Tibial nerve (tissue), 4 donors: ENCODE results near the gene POLR1E. TPM values are rescaled to one million over a fixed set of nuclear protein-coding genes. Genes with fewer than 3 reads are reported as not detected.
"Not testable (repeated sequence)": the region's sequence is repeated elsewhere in the genome, so short reads cannot be mapped to it uniquely, and the experiment has no call there.

ENCODE experiments used
- DNase-seq, 2 donors: peaks; one replicate each; pipeline ENCODE4 v3.0.0-alpha.2; 2019; ENCODE audit warnings: low spot score in 2 of 2
- H3K27ac ChIP-seq, 4 donors: fragments of 200-600 bp; sonication (generic) in 3 of 4; one replicate each; pipeline ENCODE4 v1.5.1; 2017 to 2019; ENCODE audit warnings: mild to moderate bottlenecking in 1 of 4
- H3K27me3 ChIP-seq, 2 donors: fragments of 200-600 bp; sonication (generic) in 1 of 2; one replicate each; pipeline versions ENCODE4 v1.5.1 to v1.6.0; 2017 to 2019
- H3K36me3 ChIP-seq, 3 donors: fragments of 200-600 bp; sonication (generic); one replicate each; pipeline ENCODE4 v1.5.1; 2018 to 2019
- H3K4me1 ChIP-seq, 4 donors: fragments of 200-600 bp; sonication (generic) in 3 of 4; one replicate each; pipeline ENCODE4 v1.5.1; 2017 to 2019
- H3K4me3 ChIP-seq, 4 donors: fragments of 200-600 bp; sonication (generic) in 3 of 4; one replicate each; pipeline ENCODE4 v1.5.1; 2017 to 2019; ENCODE audit warnings: mild to moderate bottlenecking in 1 of 4, moderate library complexity in 1 of 4
- H3K9me3 ChIP-seq, 4 donors: fragments of 200-600 bp; sonication (generic) in 3 of 4; one replicate each; pipeline ENCODE4 v1.5.1; 2017 to 2019
- CTCF ChIP-seq, 5 experiments: fragments of 200-600 bp in 3 of 5; fragments of 450-650 bp in 2 of 5; sonication (generic) in 3 of 5; IDR thresholded peaks; one replicate each; pipeline ENCODE4 v1.5.1; 2016 to 2019; ENCODE audit warnings: antibody characterized with exemption in 5 of 5, mild to moderate bottlenecking in 3 of 5, moderate library complexity in 2 of 5
- EP300 ChIP-seq, 2 donors: sonication (generic); formaldehyde crosslinking; IDR thresholded peaks; one replicate each; pipeline ENCODE4 v1.6.1; 2017; ENCODE audit warnings: antibody characterized with exemption in 2 of 2, mild to moderate bottlenecking in 1 of 2
- POLR2A ChIP-seq, 2 donors: fragments of 450-650 bp; IDR thresholded peaks; one replicate each; pipeline ENCODE4 v1.6.1; 2017; ENCODE audit warnings: antibody characterized with exemption in 2 of 2, mild to moderate bottlenecking in 2 of 2, moderate library complexity in 2 of 2
- WGBS, 2 donors: methylation state at CpG; one replicate each; pipeline ENCODE4 v1.1.5; 2018; 5-methylcytosine and 5-hydroxymethylcytosine counted together
- total RNA-seq, 4 donors: library from RNA; depleted of rRNA; stranded (reverse); fragments of >200 nt; gene quantifications; one replicate each; pipeline ENCODE4 v1.1.0, GENCODE V29; 2016

POLR1E gene
- total RNA-seq, 4 donors from 2014 or later, result 14.1 to 22.1 (median 16.4) TPM

DNA sequence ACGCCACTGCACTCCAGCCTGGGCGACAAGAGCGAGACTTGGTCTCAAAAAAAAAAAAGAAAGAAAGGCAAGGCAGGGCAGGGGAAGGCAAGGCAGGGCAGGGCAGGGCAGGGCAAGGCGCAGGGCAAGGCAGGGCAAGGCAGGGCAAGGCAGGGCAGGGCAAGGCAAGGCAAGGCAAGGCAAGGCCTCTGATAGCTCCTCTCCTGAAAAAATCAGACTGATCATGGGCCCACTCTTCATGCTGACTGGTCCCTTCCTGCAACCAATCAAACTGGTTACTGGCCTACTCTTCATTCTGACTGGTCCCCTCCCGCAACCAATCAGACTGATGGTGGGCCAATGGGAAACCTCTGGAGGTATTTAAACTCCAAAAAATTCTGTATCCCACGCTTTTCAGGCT is 17.1 kb upstream of the POLR1E start:
- no peak for TF ChIP-seq POLR2A (IDR thresholded peaks at IDR 0.05)
- no peak for TF ChIP-seq EP300 (IDR thresholded peaks at IDR 0.05)
- no peak for TF ChIP-seq CTCF (IDR thresholded peaks at IDR 0.05)
- peaks cover 0 to 28% (median 18%) of the 10 kb centered on the region in 4 donors for H3K4me1 ChIP-seq
- H3K36me3 ChIP-seq, result no peaks in the 10 kb centered on the region
- H3K4me3 ChIP-seq, result no peak overlapping the region
- no peaks in the 10 kb centered on the region for H3K27me3 ChIP-seq
- H3K9me3 ChIP-seq, result no peaks in the 10 kb centered on the region
- H3K27ac ChIP-seq, result no peak overlapping the region
- WGBS, 2 donors, result 95% methylated on average over 6 of the region's 6 CpGs
- DNase-seq, result no peak

GRCh38 chr9:37471942-37472684 is 13.6 kb upstream of the POLR1E start:
- DNase-seq, result peak in 1 of 2 donors; percentile 13
- WGBS, 2 donors, result 15 to 16% methylated on average over 7 of the region's 7 CpGs
- Histone ChIP-seq H3K27ac (peak overlapping the region in 3 of 4 donors; percentile 63 to 89 (median 83)), H3K9me3 (peaks cover 0 to 7% (median 0%) of the 10 kb centered on the region in 4 donors), H3K4me1 (peaks cover 0 to 12% (median 5%) of the 10 kb centered on the region in 4 donors), H3K27me3 (no peaks in the 10 kb centered on the region), H3K4me3 (peak overlapping the region; percentile 3 to 39 (median 18)), H3K36me3 (no peaks in the 10 kb centered on the region)
- TF ChIP-seq POLR2A (IDR thresholded peaks at IDR 0.05) (no peak), EP300 (IDR thresholded peaks at IDR 0.05) (peak in 1 of 2 donors; percentile 47), CTCF (IDR thresholded peaks at IDR 0.05) (no peak)

- H3K36me3 ChIP-seq, H3K27ac ChIP-seq, H3K9me3 ChIP-seq, H3K4me3 ChIP-seq, DNase-seq, H3K27me3 ChIP-seq: not testable (repeated sequence)
- peaks cover 0 to 12% (median 5%) of the 10 kb centered on the region in 4 donors for H3K4me1 ChIP-seq
- WGBS, 2 donors, result 62 to 65% methylated on average over 6 of the region's 6 CpGs
Observed at GRCh38 chr9:37473982-37474381, 11.8 kb upstream of the POLR1E start.

DNA sequence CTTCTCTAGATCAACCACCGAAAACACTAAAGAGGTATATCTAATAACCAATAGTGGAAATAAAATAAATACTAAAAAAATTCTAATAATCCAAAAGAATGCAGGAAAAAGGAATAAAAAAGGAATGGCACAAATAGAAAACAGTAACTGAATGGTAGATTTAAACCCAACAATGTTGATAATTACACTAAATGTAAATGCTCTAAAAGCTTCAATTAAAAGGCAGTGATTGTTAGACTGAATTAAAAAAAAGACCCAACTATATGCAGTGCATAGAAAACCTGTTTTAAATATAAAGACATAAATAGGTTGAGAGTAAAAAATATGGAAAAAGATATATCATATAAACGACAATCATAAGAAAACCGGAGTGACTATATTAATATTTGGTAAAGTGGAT is 11.3 kb upstream of the POLR1E start:
- H3K27me3 ChIP-seq, result peaks cover 0 to 4% of the 10 kb centered on the region in 2 donors
- DNase-seq, result no peak
- H3K4me1 ChIP-seq, result peaks cover 0 to 12% (median 5%) of the 10 kb centered on the region in 4 donors
- H3K27ac ChIP-seq, result no peak overlapping the region
- WGBS, 2 donors, result 94 to 97% methylated on average over 3 of the region's 3 CpGs
- TF ChIP-seq CTCF (IDR thresholded peaks at IDR 0.05) (no peak), EP300 (IDR thresholded peaks at IDR 0.05) (no peak), POLR2A (IDR thresholded peaks at IDR 0.05) (no peak)
- no peaks in the 10 kb centered on the region for H3K36me3 ChIP-seq
- H3K4me3 ChIP-seq, result no peak overlapping the region
- H3K9me3 ChIP-seq, result peaks cover 0 to 7% (median 0%) of the 10 kb centered on the region in 4 donors

DNA sequence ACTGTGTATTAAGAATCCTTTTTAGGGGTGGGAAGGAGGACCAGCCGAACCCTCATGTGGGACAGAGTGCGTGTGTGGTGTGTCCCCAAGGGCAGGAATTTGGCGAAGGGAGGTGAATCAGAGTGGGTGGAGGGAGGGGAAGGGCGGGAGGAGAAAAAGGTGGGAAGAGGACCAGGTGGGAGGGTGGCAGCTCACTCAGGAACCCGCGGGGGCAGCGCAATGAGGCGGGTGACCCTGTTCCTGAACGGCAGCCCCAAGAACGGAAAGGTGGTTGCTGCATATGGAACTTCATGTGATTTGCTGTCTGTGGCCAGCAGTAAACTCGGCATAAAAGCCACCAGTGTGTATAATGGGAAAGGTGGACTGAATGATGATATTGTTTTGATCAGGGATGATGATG is 8.8 kb upstream of the POLR1E start:
- TF ChIP-seq CTCF (IDR thresholded peaks at IDR 0.05) (no peak), EP300 (IDR thresholded peaks at IDR 0.05) (no peak), POLR2A (IDR thresholded peaks at IDR 0.05) (no peak)

DNA sequence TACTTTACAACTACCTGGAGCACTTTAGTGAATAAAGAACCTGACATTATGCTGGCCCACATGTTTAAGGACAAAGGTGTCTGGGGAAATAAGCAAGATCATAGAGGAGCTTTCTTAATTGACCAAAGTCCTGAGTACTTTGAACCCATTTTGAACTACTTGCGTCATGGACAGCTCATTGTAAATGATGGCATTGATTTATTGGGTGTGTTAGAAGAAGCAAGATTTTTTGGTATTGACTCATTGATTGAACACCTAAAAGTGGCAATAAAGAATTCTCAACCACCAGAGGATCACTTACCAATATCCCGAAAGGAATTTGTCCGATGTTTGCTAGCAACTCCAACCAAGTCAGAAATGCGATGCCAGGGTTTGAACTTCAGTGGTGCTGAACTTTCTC is 8.3 kb upstream of the POLR1E start:
- WGBS, 2 donors, result 85 to 90% methylated on average over 4 of the region's 4 CpGs
- H3K4me1 ChIP-seq, H3K9me3 ChIP-seq, H3K27me3 ChIP-seq, DNase-seq, H3K36me3 ChIP-seq, H3K4me3 ChIP-seq, H3K27ac ChIP-seq: not testable (repeated sequence)

More for the DNA sequence above, 8.8 kb upstream of the POLR1E start:
- WGBS, 2 donors, result 72 to 80% methylated on average over 11 of the region's 11 CpGs
- Histone ChIP-seq H3K36me3 (no peaks in the 10 kb centered on the region), H3K4me1 (peaks cover 0 to 8% (median 5%) of the 10 kb centered on the region in 4 donors), H3K4me3 (no peak overlapping the region), H3K27me3 (peaks cover 0 to 4% of the 10 kb centered on the region in 2 donors), H3K27ac (no peak overlapping the region), H3K9me3 (peaks cover 0 to 7% (median 0%) of the 10 kb centered on the region in 4 donors)
- DNase-seq, result no peak

GRCh38 chr9:37477987-37478619 is 7.6 kb upstream of the POLR1E start:
- 62 to 63% methylated on average over 5 of the region's 5 CpGs for WGBS, 2 donors
- H3K4me3 ChIP-seq, H3K27me3 ChIP-seq, H3K36me3 ChIP-seq, H3K27ac ChIP-seq, H3K9me3 ChIP-seq, H3K4me1 ChIP-seq, DNase-seq: not testable (repeated sequence)
